GM23248 (cell line): ENCODE data around the gene BCL2L14.

ENCODE experiments used
- EZH2 ChIP-seq: fragments of 200-600 bp; sonication (generic); IDR thresholded peaks from 2 replicates; pipeline ENCODE4 v1.6.1; 2018; ENCODE audit warnings: antibody characterized with exemption, mild to moderate bottlenecking; ENCODE audit not compliant: insufficient read depth, poor library complexity, severe bottlenecking
- EZH2phosphoT487 ChIP-seq: fragments of 200-600 bp; sonication (generic); IDR thresholded peaks from 2 replicates; pipeline ENCODE4 v1.6.1; 2018; ENCODE audit warnings: antibody characterized with exemption, moderate library complexity, mild to moderate bottlenecking, low read depth; ENCODE audit not compliant: insufficient read depth

GRCh38 chr12:12138203-12139154 lies 67.7 kb downstream of the BCL2L14 start:
- no peak for TF ChIP-seq EZH2phosphoT487
- TF ChIP-seq EZH2, result no peak
